K562 (cell line): Measurements from ENCODE around the gene NOTO.

Experiments
- ELF4 ChIP-seq: fragments of 450-650 bp; formaldehyde crosslinking; IDR thresholded peaks from 2 replicates; pipeline ENCODE4 v1.4.0; 2022; ENCODE audit warnings: missing genetic modification characterization
- EP300 ChIP-seq: IDR thresholded peaks from 2 replicates; pipeline ENCODE4 v1.6.1; 2012; ENCODE audit warnings: low read length, improper control_type of control experiment
- MYNN ChIP-seq, 2 experiments: sonication (generic); formaldehyde crosslinking in 1 of 2; IDR thresholded peaks; 2 replicates each; pipeline versions ENCODE4 v1.5.0 to v1.6.1; 2016 to 2020; ENCODE audit warnings: antibody characterized with exemption in 1 of 2, missing genetic modification reagents in 1 of 2
- RBM39 ChIP-seq: fragments of 200-400 bp; formaldehyde crosslinking; optimal IDR thresholded peaks from 2 replicates; pipeline ENCODE3; 2018; ENCODE audit warnings: low read depth, low read length
- SP1 ChIP-seq: sonication (generic); formaldehyde crosslinking; IDR thresholded peaks from 2 replicates; pipeline ENCODE4 v1.8.1; 2022; ENCODE audit warnings: mild to moderate bottlenecking, missing genetic modification reagents
- TF ChIP-seq, protein P1 (sequence below), 2 experiments: fragments of 450-650 bp in 1 of 2; IDR thresholded peaks; 2 replicates each; pipeline ENCODE4 v1.6.1; 2011 to 2017; ENCODE audit warnings: low read depth in 2 of 2, antibody characterized with exemption in 1 of 2, borderline replicate concordance in 1 of 2, low read length in 1 of 2, mild to moderate bottlenecking in 1 of 2, mixed read lengths in 1 of 2; ENCODE audit not compliant: control insufficient read depth in 1 of 2

DNA sequence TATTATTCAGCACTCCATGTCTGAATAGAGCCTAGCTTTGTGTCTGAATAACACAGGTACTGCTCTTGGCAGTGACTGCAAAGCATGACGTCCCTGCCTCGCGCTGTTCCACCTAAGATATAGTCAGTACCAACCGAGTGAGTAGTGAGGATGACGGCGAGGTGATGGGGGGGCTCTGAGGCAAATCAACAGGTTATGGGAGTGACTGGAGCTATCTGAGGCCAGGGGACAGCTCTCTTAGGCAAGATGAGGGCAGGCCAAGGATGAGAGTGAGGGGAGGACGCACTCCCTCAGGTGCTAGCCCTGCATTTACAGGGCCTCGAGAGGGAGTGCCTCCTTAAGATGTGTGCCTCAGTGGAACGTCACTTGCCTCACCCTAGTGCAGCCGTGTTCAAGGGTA is 28.1 kb upstream of the NOTO start:
- TF ChIP-seq, protein P1, sequence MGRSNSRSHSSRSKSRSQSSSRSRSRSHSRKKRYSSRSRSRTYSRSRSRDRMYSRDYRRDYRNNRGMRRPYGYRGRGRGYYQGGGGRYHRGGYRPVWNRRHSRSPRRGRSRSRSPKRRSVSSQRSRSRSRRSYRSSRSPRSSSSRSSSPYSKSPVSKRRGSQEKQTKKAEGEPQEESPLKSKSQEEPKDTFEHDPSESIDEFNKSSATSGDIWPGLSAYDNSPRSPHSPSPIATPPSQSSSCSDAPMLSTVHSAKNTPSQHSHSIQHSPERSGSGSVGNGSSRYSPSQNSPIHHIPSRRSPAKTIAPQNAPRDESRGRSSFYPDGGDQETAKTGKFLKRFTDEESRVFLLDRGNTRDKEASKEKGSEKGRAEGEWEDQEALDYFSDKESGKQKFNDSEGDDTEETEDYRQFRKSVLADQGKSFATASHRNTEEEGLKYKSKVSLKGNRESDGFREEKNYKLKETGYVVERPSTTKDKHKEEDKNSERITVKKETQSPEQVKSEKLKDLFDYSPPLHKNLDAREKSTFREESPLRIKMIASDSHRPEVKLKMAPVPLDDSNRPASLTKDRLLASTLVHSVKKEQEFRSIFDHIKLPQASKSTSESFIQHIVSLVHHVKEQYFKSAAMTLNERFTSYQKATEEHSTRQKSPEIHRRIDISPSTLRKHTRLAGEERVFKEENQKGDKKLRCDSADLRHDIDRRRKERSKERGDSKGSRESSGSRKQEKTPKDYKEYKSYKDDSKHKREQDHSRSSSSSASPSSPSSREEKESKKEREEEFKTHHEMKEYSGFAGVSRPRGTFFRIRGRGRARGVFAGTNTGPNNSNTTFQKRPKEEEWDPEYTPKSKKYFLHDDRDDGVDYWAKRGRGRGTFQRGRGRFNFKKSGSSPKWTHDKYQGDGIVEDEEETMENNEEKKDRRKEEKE (IDR thresholded peaks at IDR 0.05; ENCODE audit: borderline replicate concordance in 1 of 2, control insufficient read depth in 1 of 2, low read depth in 2 of 2, low read length in 1 of 2) = no peak
- TF ChIP-seq MYNN (IDR thresholded peaks at IDR 0.05) = no peak
- no peak for TF ChIP-seq MYNN (CRISPR knock-in tag; IDR thresholded peaks at IDR 0.05)
- TF ChIP-seq SP1 (CRISPR knock-in tag) = no peak
- TF ChIP-seq ELF4 = no peak
- no peak for TF ChIP-seq EP300
- no peak for TF ChIP-seq RBM39
